Putamen (tissue), 1 donor: Measurements from ENCODE around the gene CD300LB.
"Not testable (repeated sequence)": the region's sequence is repeated elsewhere in the genome, so short reads cannot be mapped to it uniquely, and the experiment has no call there.

ENCODE experiments used
- DNase-seq: peaks from one replicate; pipeline ENCODE4 v3.0.0-alpha.2; 2016; ENCODE audit warnings: low spot score

The CD300LB gene

GRCh38 chr17:74491626-74492025 lies 39.6 kb downstream of the CD300LB start:
- no peak for DNase-seq

GRCh38 chr17:74490716-74491115 lies 40.6 kb downstream of the CD300LB start:
- no peak for DNase-seq

- not testable (repeated sequence) for DNase-seq
Measured at GRCh38 chr17:74488276-74488675, 43.0 kb downstream of the CD300LB start.

DNA sequence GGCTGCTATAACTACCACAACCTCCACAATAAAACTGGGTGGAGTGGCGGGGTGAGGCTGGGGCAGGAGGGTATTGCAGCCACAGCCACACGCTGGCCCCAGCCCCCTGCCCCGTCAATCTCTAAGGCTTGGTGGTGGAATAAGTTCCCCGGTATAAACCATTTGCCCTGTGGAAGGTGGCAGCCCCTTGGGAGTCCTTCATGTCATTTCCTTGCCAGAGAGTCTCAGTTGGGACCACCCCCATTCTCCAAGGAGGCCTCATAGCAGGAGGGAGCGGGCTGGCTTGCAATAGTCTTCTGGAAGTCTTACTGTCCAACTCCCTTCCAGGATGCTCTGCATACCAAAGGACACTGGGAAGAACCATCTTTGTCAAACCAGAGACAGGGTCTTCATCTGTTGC lies 45.4 kb downstream of the CD300LB start:
- DNase-seq = no peak

- DNase-seq = no peak
Measured at GRCh38 chr17:74485022-74485743, 46.1 kb downstream of the CD300LB start.

DNA sequence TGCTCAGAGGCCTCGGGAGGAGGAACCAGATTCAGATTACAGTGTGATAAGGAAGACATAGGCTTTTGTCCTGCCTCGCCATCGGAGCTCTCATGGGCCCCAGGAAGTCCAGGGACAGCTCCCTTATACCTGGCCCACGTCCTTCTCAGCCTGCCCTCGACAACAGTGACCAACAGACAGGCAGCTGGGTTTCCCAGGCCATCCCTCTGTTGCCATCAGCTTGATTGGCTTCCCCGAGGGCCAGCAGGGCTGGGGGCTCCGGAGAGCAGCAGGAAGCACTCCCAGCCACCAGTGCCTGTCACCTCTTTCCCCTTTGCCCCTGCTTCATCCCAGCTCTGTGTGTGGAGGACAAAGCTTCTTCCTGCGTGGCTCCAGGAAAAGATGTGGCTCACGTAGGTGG lies 47.2 kb downstream of the CD300LB start:
- DNase-seq = no peak

GRCh38 chr17:74481621-74482020 lies 49.7 kb downstream of the CD300LB start:
- DNase-seq = no peak

DNA sequence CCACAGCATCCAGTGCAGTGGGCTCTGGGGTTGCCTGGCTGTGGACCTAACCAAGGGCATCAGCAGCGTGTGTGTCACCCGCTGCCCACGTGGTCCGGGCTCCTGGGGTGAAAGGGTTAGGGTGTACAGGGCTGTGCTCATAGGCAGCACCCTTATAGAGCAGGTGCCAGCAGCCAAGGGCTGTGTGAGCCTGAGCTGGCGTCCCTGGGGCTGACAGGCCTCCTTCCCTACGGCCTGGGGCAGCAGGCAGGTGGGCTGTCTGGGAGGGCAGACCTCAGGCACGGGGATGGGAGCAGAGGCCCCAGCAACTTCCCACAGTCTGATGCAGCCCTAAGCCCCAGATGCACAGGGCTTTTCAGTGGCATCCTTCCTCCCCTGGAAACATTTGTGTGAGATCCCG lies 51.0 kb downstream of the CD300LB start:
- DNase-seq = no peak

- DNase-seq = peak; percentile 23
Measured at GRCh38 chr17:74478420-74479100, 52.7 kb downstream of the CD300LB start.

GRCh38 chr17:74477411-74477810 lies 53.9 kb downstream of the CD300LB start:
- DNase-seq = no peak

DNA sequence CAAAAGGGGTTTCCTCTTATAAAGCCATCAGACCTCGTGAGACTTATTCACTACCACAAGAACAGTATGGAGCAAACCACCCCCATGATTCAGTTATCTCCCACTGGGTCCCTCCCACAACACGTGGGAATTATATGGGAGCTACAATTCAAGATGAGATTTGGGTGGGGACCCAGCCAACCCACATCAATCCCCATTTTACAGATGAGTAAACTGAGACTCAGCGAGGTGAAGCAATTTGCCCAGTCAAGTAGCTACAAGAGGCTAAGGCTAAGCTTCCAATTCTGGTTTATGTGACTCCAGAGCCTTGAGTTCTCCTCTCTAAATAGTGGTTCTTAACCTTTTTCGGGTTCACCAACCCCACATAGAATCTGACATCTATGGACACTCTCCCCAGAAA lies 56.1 kb downstream of the CD300LB start:
- DNase-seq = no peak

- no peak for DNase-seq
Measured at GRCh38 chr17:74474043-74474792, 57.1 kb downstream of the CD300LB start.

- DNase-seq = no peak
Measured at GRCh38 chr17:74473294-74473693, 58.0 kb downstream of the CD300LB start.

- DNase-seq = no peak
Measured at GRCh38 chr17:74472890-74473289, 58.4 kb downstream of the CD300LB start.

DNA sequence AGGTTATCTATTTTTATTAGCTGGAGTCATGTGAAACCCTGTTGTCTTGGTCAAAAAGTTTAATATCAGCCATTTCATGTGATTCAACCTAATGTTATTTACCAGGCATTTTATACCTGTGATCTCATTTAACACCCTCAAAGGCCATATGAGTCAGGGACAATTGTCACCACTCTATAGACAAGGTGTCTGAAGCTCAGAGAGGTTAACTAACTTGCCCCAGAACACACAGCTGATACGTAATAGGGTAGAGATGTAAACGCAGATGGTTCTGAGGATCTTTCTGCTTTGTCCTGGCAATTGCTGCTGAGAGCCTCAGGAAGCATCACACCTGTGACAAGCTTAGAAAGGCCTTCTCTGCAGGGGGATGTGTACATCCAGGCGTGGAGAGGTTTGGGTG lies 59.9 kb downstream of the CD300LB start:
- no peak for DNase-seq
